NCI-H748 (cell line): ENCODE results near the gene PSMA2.
"Not testable (repeated sequence)": the region's sequence is repeated elsewhere in the genome, so short reads cannot be mapped to it uniquely, and the experiment has no call there.

Source experiments
- DNase-seq: peaks from one replicate; lab custom pipeline; 2025; ENCODE audit not compliant: unreplicated experiment; lab: John Stamatoyannopoulos, UW

PSMA2 gene

GRCh38 chr7:42907316-42907715 lies 24.7 kb downstream of the PSMA2 start:
- DNase-seq, result no peak

GRCh38 chr7:42906181-42906580 lies 25.8 kb downstream of the PSMA2 start:
- no peak for DNase-seq

- DNase-seq, result no peak
Measured at GRCh38 chr7:42902331-42902730, 29.6 kb downstream of the PSMA2 start.

- DNase-seq, result no peak
Measured at GRCh38 chr7:42900842-42901241, 31.1 kb downstream of the PSMA2 start.

GRCh38 chr7:42893346-42894240 lies 38.4 kb downstream of the PSMA2 start:
- peak; percentile 41 for DNase-seq

GRCh38 chr7:42886893-42887505 lies 45.0 kb downstream of the PSMA2 start:
- no peak for DNase-seq

GRCh38 chr7:42886129-42886528 lies 45.8 kb downstream of the PSMA2 start:
- no peak for DNase-seq

GRCh38 chr7:42885183-42885582 lies 46.8 kb downstream of the PSMA2 start:
- DNase-seq, result not testable (repeated sequence)

GRCh38 chr7:42883950-42884349 lies 48.0 kb downstream of the PSMA2 start:
- no peak for DNase-seq

- DNase-seq, result no peak
Measured at GRCh38 chr7:42880392-42880791, 51.6 kb downstream of the PSMA2 start.

GRCh38 chr7:42878303-42878702 lies 53.7 kb downstream of the PSMA2 start:
- no peak for DNase-seq

GRCh38 chr7:42877862-42878261 lies 54.1 kb downstream of the PSMA2 start:
- DNase-seq, result no peak

- peak; percentile 26 for DNase-seq
Measured at GRCh38 chr7:42876182-42877068, 55.5 kb downstream of the PSMA2 start.

GRCh38 chr7:42869131-42870020 lies 62.6 kb downstream of the PSMA2 start:
- no peak for DNase-seq

GRCh38 chr7:42868480-42868879 lies 63.5 kb downstream of the PSMA2 start:
- no peak for DNase-seq
